Measurements from ENCODE around the gene GPI. TPM values are rescaled to one million over a fixed set of nuclear protein-coding genes. Genes with fewer than 3 reads are reported as not detected.

The GPI gene
- total and polyA plus RNA-seq, 2 of the 13 experiments (the other 11 are each of a cell fraction or from before 2014, with no cell fraction given): 147 to 167 TPM

GRCh38 chr19:34359140-34359953, 5.6 kb upstream of the GPI start (continued):
- TF ChIP-seq AGO1 (IDR thresholded peaks at IDR 0.05; ENCODE audit: low read depth, low read length, poor library complexity, severe bottlenecking) (peak; percentile 76), NR2F2 (IDR thresholded peaks at IDR 0.05; ENCODE audit: borderline replicate concordance, low read depth) (no peak), ZBTB49 (CRISPR knock-in tag; IDR thresholded peaks at IDR 0.05; ENCODE audit: borderline replicate concordance) (no peak), POLR2A (IDR thresholded peaks at IDR 0.05; ENCODE audit: insufficient read depth in 1 of 2, low read depth in 2 of 2, low read length in 2 of 2) (peak; percentile 49 to 96; a peak in 3 of 4 replicates), ZIK1 (CRISPR knock-in tag; IDR thresholded peaks at IDR 0.05; ENCODE audit: borderline replicate concordance, low read depth) (peak; percentile 63; the same call in 1 of the 2 replicates), ZNF382 (CRISPR knock-in tag; IDR thresholded peaks at IDR 0.05; ENCODE audit: borderline replicate concordance) (no peak), ZFP37 (CRISPR knock-in tag; IDR thresholded peaks at IDR 0.05; ENCODE audit: borderline replicate concordance) (peak; percentile 41; the same call in 1 of the 2 replicates), ZNF605 (CRISPR knock-in tag; IDR thresholded peaks at IDR 0.05) (peak; percentile 33), TEAD2 (CRISPR knock-in tag; IDR thresholded peaks at IDR 0.05) (no peak), SIX1 (CRISPR knock-in tag; IDR thresholded peaks at IDR 0.05; ENCODE audit: borderline replicate concordance) (no peak), SMAD1 (CRISPR knock-in tag; IDR thresholded peaks at IDR 0.05; ENCODE audit: borderline replicate concordance, low read depth) (peak; percentile 87), ZFAT (CRISPR knock-in tag; conservative IDR thresholded peaks at IDR 0.05) (no peak), PRMT3 (CRISPR knock-in tag; IDR thresholded peaks at IDR 0.05; ENCODE audit: borderline replicate concordance, low read depth) (no peak), PCBP1 (IDR thresholded peaks at IDR 0.05; ENCODE audit: borderline replicate concordance, low read depth, low read length) (peak; percentile 60; the same call in 1 of the 2 replicates), ZNF282 (IDR thresholded peaks at IDR 0.05; ENCODE audit: partially characterized antibody) (no peak), ZBTB26 (CRISPR knock-in tag; IDR thresholded peaks at IDR 0.05; ENCODE audit: borderline replicate concordance) (no peak; the same call in 1 of the 2 replicates), SMAD9 (CRISPR knock-in tag; IDR thresholded peaks at IDR 0.05) (0 out of 2 replicates have a peak, but pooled peaks have one; percentile 58), ZSCAN25 (CRISPR knock-in tag; IDR thresholded peaks at IDR 0.05) (no peak)
- TF ChIP-seq, protein P1, sequence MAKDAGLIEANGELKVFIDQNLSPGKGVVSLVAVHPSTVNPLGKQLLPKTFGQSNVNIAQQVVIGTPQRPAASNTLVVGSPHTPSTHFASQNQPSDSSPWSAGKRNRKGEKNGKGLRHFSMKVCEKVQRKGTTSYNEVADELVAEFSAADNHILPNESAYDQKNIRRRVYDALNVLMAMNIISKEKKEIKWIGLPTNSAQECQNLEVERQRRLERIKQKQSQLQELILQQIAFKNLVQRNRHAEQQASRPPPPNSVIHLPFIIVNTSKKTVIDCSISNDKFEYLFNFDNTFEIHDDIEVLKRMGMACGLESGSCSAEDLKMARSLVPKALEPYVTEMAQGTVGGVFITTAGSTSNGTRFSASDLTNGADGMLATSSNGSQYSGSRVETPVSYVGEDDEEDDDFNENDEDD (CRISPR knock-in tag; IDR thresholded peaks at IDR 0.05; ENCODE audit: borderline replicate concordance): peak; percentile 73; the same call in 1 of the 2 replicates
- TF ChIP-seq, protein P2, sequence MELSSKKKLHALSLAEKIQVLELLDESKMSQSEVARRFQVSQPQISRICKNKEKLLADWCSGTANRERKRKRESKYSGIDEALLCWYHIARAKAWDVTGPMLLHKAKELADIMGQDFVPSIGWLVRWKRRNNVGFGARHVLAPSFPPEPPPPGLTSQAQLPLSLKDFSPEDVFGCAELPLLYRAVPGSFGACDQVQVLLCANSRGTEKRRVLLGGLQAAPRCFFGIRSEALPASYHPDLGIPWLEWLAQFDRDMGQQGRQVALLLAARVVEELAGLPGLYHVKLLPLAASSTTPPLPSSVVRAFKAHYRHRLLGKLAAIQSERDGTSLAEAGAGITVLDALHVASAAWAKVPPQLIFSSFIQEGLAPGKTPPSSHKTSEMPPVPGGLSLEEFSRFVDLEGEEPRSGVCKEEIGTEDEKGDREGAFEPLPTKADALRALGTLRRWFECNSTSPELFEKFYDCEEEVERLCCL (CRISPR knock-in tag; IDR thresholded peaks at IDR 0.05; ENCODE audit: borderline replicate concordance): no peak
- TF ChIP-seq, protein P3, sequence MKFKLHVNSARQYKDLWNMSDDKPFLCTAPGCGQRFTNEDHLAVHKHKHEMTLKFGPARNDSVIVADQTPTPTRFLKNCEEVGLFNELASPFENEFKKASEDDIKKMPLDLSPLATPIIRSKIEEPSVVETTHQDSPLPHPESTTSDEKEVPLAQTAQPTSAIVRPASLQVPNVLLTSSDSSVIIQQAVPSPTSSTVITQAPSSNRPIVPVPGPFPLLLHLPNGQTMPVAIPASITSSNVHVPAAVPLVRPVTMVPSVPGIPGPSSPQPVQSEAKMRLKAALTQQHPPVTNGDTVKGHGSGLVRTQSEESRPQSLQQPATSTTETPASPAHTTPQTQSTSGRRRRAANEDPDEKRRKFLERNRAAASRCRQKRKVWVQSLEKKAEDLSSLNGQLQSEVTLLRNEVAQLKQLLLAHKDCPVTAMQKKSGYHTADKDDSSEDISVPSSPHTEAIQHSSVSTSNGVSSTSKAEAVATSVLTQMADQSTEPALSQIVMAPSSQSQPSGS (CRISPR knock-in tag; IDR thresholded peaks at IDR 0.05): no peak
